SIG-M5 treated with dmso at 0.1 percent for 504 hours (cell line): ENCODE data around the gene SLIT3.
A peak's percentile ranks its signal among the peaks of the same experiment; 100 is the strongest.

Source experiments
- DNase-seq: peaks from one replicate; lab custom pipeline; 2025; ENCODE audit not compliant: unreplicated experiment; lab: John Stamatoyannopoulos, UW

The SLIT3 gene

GRCh38 chr5:168976311-168976970 is 324.5 kb downstream of the SLIT3 start:
- DNase-seq = no peak

GRCh38 chr5:168975331-168975730 is 325.6 kb downstream of the SLIT3 start:
- no peak for DNase-seq

- no peak for DNase-seq
Observed at GRCh38 chr5:168974082-168974481, 326.9 kb downstream of the SLIT3 start.

- no peak for DNase-seq
Observed at GRCh38 chr5:168972731-168973130, 328.2 kb downstream of the SLIT3 start.

GRCh38 chr5:168971100-168971499 is 329.8 kb downstream of the SLIT3 start:
- no peak for DNase-seq

- no peak for DNase-seq
Observed at GRCh38 chr5:168969326-168969886, 331.5 kb downstream of the SLIT3 start.

- DNase-seq = no peak
Observed at GRCh38 chr5:168967882-168968620, 332.9 kb downstream of the SLIT3 start.

- no peak for DNase-seq
Observed at GRCh38 chr5:168965638-168966037, 335.3 kb downstream of the SLIT3 start.

- DNase-seq = no peak
Observed at GRCh38 chr5:168964182-168964581, 336.8 kb downstream of the SLIT3 start.

- DNase-seq = no peak
Observed at GRCh38 chr5:168962306-168962705, 338.6 kb downstream of the SLIT3 start.

- no peak for DNase-seq
Observed at GRCh38 chr5:168961681-168962080, 339.3 kb downstream of the SLIT3 start.

GRCh38 chr5:168960497-168960896 is 340.4 kb downstream of the SLIT3 start:
- DNase-seq = no peak

- no peak for DNase-seq
Observed at GRCh38 chr5:168953351-168953750, 347.6 kb downstream of the SLIT3 start.

- DNase-seq = no peak
Observed at GRCh38 chr5:168952196-168952595, 348.7 kb downstream of the SLIT3 start.

GRCh38 chr5:168951769-168952168 is 349.2 kb downstream of the SLIT3 start:
- DNase-seq = no peak

GRCh38 chr5:168951356-168951755 is 349.6 kb downstream of the SLIT3 start:
- DNase-seq = no peak

- no peak for DNase-seq
Observed at GRCh38 chr5:168950241-168950951, 350.5 kb downstream of the SLIT3 start.

GRCh38 chr5:168948746-168949145 is 352.2 kb downstream of the SLIT3 start:
- DNase-seq = no peak

GRCh38 chr5:168947212-168947868 is 353.6 kb downstream of the SLIT3 start:
- peak; percentile 8 for DNase-seq

GRCh38 chr5:168946363-168946762 is 354.6 kb downstream of the SLIT3 start:
- no peak for DNase-seq

- no peak for DNase-seq
Observed at GRCh38 chr5:168944004-168944403, 356.9 kb downstream of the SLIT3 start.
